Adrenal gland (tissue), 12 donors: ENCODE measurements around the gene SYNDIG1. TPM values are rescaled to one million over a fixed set of nuclear protein-coding genes. Genes with fewer than 3 reads are reported as not detected.

Source experiments
- DNase-seq, 7 donors: peaks; one replicate each; pipeline ENCODE4 v3.0.0-alpha.2; 2019 to 2020
- H3K27ac ChIP-seq, 5 donors: fragments of 200-600 bp; sonication (generic) in 4 of 5; 1 replicate in 3 of 5; 2 replicates in 2 of 5; pipeline versions ENCODE4 v1.5.1 to v1.8.0; 2016 to 2020; ENCODE audit warnings: mild to moderate bottlenecking in 1 of 5
- H3K27me3 ChIP-seq: fragments of 200-600 bp; 2 replicates; pipeline ENCODE4 v1.8.0; 2021
- H3K36me3 ChIP-seq, 2 donors: fragments of 200-600 bp; replicated peaks in 1 of 2; 1 replicate in 1 of 2; 2 replicates in 1 of 2; pipeline versions ENCODE4 v1.5.1 to v1.8.0; 2018 to 2022
- H3K4me1 ChIP-seq, 2 donors: fragments of 200-600 bp; replicated peaks in 1 of 2; 1 replicate in 1 of 2; 2 replicates in 1 of 2; pipeline versions ENCODE4 v1.5.1 to v1.8.0; 2018 to 2021
- H3K4me3 ChIP-seq, 4 donors: fragments of 200-600 bp; sonication (generic) in 3 of 4; one replicate each; pipeline ENCODE4 v1.5.1; 2016 to 2018
- H3K9me3 ChIP-seq, 3 donors: fragments of 200-600 bp; sonication (generic) in 1 of 3; replicated peaks in 1 of 3; 1 replicate in 2 of 3; 2 replicates in 1 of 3; pipeline versions ENCODE4 v1.5.1 to v1.8.0; 2016 to 2021
- CTCF ChIP-seq, 6 experiments: fragments of 450-650 bp in 4 of 6; fragments of 200-600 bp in 2 of 6; sonication (generic) in 1 of 6; IDR thresholded peaks; 1 replicate in 5 of 6; 2 replicates in 1 of 6; pipeline versions ENCODE4 v1.5.1 to v1.8.0; 2016 to 2021; ENCODE audit warnings: antibody characterized with exemption in 6 of 6, mild to moderate bottlenecking in 2 of 6, moderate library complexity in 1 of 6
- POLR2A ChIP-seq, 2 donors: fragments of 450-650 bp; IDR thresholded peaks; one replicate each; pipeline ENCODE4 v1.6.1; 2017; ENCODE audit warnings: antibody characterized with exemption in 2 of 2, mild to moderate bottlenecking in 2 of 2, moderate library complexity in 1 of 2
- WGBS, 4 donors: extraction: QIAGEN DNeasy Blood & Tissue Kit in 2 of 4; methylation state at CpG; one replicate each; pipeline versions ENCODE4 v1.1.5 to v1.1.7; 2013 to 2017; 5-methylcytosine and 5-hydroxymethylcytosine counted together
- intact Hi-C, 2 donors: fragments of 100-400 bp; cut with DNase I; formaldehyde crosslinking; loops; one replicate each; pipeline versions ENCODE4 v1.14.1 to v1.15.0; 2022 to 2023
- polyA plus RNA-seq, 3 donors: library from polyadenylated mRNA; stranded (reverse); fragments of 200-250 nt in 2 of 3; fragments of 350-450 nt in 1 of 3; fragmentation: Illumina TruSeq in 1 of 3; extraction: RNeasy Lipid Tissue Mini Kit (QIAGEN cat#74804) in 1 of 3; gene quantifications; one replicate each; pipeline ENCODE4 v1.2.3, GENCODE V29; 2013 to 2014
- total RNA-seq, 9 donors: library from RNA; depleted of rRNA in 4 of 9; stranded (reverse); fragments of >200 nt in 4 of 9; fragments of 120-200 nt in 1 of 9; fragmentation: NEBNext Ultra II Directional in 1 of 9; extraction: Animal tissue kit (Norgen Biotek cat#: 25700) in 1 of 9; gene quantifications; one replicate each; pipeline versions ENCODE4 v1.1.0 to v1.2.4, GENCODE V29; 2013 to 2023
- donor health status: healthy with polysubstance abuse.
- donor health status: Bipolar disorder and iron deficiency.
- donor health status: DM: yes; HTN: yes; CAD: no.
- donor health status: DM: no; HTN: no; CAD: no.
- donor health status: DM: no; HTN: no; CAD: no.
- donor health status: DM: yes; HTN: yes; CAD: no.

SYNDIG1 gene
- total and polyA plus RNA-seq, 12 donors = 0.26 to 3.6 (median 0.76) TPM

GRCh38 chr20:24676978-24677370 is 207.5 kb downstream of the SYNDIG1 start:
- Histone ChIP-seq H3K4me3 (no peak overlapping the region), H3K27ac (no peak overlapping the region), H3K36me3 (no peaks in the 10 kb centered on the region), H3K9me3 (no peaks in the 10 kb centered on the region), H3K4me1 (no peaks in the 10 kb centered on the region), H3K27me3 (no peaks in the 10 kb centered on the region)
- TF ChIP-seq POLR2A (IDR thresholded peaks at IDR 0.05) = no peak
- no peak for TF ChIP-seq CTCF (IDR thresholded peaks at IDR 0.05)
- intact Hi-C loops = no loop called here
- 82 to 86% (median 84%) methylated on average over 6 of the region's 6 CpGs for WGBS, 4 donors
- no peak for DNase-seq

- 86 to 90% (median 87%) methylated on average over 7 to 9 of the region's 9 CpGs for WGBS, 4 donors
- no peaks in the 10 kb centered on the region for H3K9me3 ChIP-seq
- no peak overlapping the region for H3K4me3 ChIP-seq
- H3K27me3 ChIP-seq = no peaks in the 10 kb centered on the region
- H3K36me3 ChIP-seq = no peaks in the 10 kb centered on the region
- TF ChIP-seq CTCF (IDR thresholded peaks at IDR 0.05) = no peak
- no peak for TF ChIP-seq POLR2A (IDR thresholded peaks at IDR 0.05)
- H3K27ac ChIP-seq = no peak overlapping the region
- intact Hi-C loops = no loop called here
- no peak for DNase-seq
- H3K4me1 ChIP-seq = no peaks in the 10 kb centered on the region
Observed at GRCh38 chr20:24677626-24678315, 208.3 kb downstream of the SYNDIG1 start.

GRCh38 chr20:24678351-24679106 is 209.1 kb downstream of the SYNDIG1 start:
- Histone ChIP-seq H3K27ac (no peak overlapping the region), H3K9me3 (no peaks in the 10 kb centered on the region), H3K36me3 (no peaks in the 10 kb centered on the region), H3K4me1 (no peaks in the 10 kb centered on the region), H3K4me3 (no peak overlapping the region), H3K27me3 (no peaks in the 10 kb centered on the region)
- no peak for TF ChIP-seq POLR2A (IDR thresholded peaks at IDR 0.05)
- intact Hi-C loops = no loop called here
- 83 to 86% (median 85%) methylated on average over 14 to 15 of the region's 15 CpGs for WGBS, 4 donors
- no peak for DNase-seq

- Histone ChIP-seq H3K36me3 (no peaks in the 10 kb centered on the region), H3K27ac (no peak overlapping the region), H3K4me3 (no peak overlapping the region), H3K4me1 (no peaks in the 10 kb centered on the region), H3K27me3 (no peaks in the 10 kb centered on the region), H3K9me3 (no peaks in the 10 kb centered on the region)
- intact Hi-C loops = no loop called here
- TF ChIP-seq POLR2A (IDR thresholded peaks at IDR 0.05) = no peak
- no peak for TF ChIP-seq CTCF (IDR thresholded peaks at IDR 0.05)
- WGBS, 4 donors = 66 to 74% (median 69%) methylated on average over 9 of the region's 9 CpGs
- DNase-seq = no peak
Observed at GRCh38 chr20:24679448-24680047, 210.1 kb downstream of the SYNDIG1 start.
